GM13977 (cell line): Measurements from ENCODE around the gene ABCC9.

Experiments
- DNase-seq: peaks from one replicate; pipeline ENCODE4 v3.0.0; 2012; ENCODE audit warnings: low spot score
- in situ Hi-C: fragments of 300-500 bp; cut with MboI; formaldehyde crosslinking; loops from one replicate; pipeline ENCODE4 v1.12.0; 2022; ENCODE audit warnings: low sequenced_read_pairs, low pct_unique_long_range_greater_than_20kb, mixed read lengths, inconsistent platforms; ENCODE audit not compliant: unreplicated experiment
- TF ChIP-seq, protein P1 (sequence below): IDR thresholded peaks from 2 replicates; pipeline ENCODE4 v1.5.1; 2012; ENCODE audit warnings: mild to moderate bottlenecking, control low read depth; ENCODE audit not compliant: insufficient read depth; ENCODE audit errors: extremely low read depth, missing control alignments

ABCC9 gene

DNA sequence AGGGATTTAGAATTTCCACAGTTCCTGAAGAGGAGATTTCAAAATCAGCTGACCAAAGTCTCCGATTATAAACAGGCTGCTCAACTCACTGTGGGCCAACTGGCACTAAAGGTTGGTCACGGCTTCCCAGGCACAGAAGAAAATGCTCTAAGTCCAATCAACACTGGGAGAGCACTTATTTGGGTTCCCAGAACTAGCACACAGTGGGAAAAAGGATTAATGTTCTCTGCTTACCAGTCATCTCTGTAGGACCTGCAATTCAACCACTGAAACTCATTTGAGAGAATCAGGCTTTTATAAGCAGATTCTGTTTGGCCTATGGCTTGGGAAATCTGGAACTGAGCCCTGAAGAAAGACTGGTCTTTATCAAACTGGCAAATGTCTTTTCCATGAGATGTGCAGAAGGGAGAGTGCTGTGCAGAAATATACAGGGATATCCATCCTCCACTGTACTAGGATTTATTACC lies 49.4 kb downstream of the ABCC9 start:
- TF ChIP-seq, protein P1, sequence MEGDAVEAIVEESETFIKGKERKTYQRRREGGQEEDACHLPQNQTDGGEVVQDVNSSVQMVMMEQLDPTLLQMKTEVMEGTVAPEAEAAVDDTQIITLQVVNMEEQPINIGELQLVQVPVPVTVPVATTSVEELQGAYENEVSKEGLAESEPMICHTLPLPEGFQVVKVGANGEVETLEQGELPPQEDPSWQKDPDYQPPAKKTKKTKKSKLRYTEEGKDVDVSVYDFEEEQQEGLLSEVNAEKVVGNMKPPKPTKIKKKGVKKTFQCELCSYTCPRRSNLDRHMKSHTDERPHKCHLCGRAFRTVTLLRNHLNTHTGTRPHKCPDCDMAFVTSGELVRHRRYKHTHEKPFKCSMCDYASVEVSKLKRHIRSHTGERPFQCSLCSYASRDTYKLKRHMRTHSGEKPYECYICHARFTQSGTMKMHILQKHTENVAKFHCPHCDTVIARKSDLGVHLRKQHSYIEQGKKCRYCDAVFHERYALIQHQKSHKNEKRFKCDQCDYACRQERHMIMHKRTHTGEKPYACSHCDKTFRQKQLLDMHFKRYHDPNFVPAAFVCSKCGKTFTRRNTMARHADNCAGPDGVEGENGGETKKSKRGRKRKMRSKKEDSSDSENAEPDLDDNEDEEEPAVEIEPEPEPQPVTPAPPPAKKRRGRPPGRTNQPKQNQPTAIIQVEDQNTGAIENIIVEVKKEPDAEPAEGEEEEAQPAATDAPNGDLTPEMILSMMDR, result no peak
- DNase-seq, result no peak
- in situ Hi-C loops, result no loop called here

DNA sequence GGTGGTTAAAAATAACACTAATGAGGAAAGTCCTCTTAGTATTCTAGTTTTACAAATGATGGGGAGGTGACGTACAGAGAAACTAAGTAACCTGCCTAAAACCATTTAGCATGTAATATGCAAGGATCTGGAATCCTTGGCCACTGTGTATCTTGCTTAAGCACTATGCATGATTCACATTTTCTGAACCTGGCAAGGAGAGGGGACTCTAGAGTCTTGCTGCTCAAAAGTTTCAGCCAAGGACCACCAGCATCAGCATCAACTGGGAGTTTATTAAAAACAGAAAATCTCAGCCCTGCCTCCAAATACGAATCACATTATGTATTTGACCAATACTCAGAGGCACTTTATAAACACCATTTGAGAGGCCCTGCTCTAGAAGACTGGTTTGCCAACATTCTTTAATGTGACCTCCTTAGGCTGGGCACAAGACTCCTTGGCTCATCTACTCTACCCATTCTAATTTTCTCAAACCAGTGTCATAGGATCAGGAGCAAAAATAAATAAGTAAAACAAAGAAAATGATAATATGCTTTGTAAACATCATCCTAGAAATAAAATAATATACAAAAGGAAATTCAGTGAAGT lies 52.9 kb downstream of the ABCC9 start:
- in situ Hi-C loops, result no loop called here
- no peak for DNase-seq

DNA sequence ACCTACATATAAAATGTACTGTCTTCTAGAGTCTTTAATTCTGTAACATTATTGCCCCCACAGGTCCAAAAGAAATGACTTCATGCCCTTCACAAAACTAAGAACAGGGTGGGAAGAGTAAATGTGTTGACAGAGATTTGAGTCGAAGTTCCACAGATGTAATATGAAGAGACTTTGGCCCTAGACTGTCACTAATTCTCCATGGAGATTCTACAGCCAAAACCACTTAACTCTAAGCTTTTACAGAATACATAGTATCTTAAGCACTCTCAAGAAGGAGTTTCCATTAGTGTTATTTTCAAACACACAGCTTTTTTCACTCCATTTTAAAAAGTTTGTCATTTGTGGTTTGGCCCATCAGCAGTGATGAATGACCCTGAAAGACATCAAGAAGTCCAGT lies 56.3 kb downstream of the ABCC9 start:
- TF ChIP-seq, protein P1, result no peak
- in situ Hi-C loops, result no loop called here
- no peak for DNase-seq

More for the DNA sequence above, 52.9 kb downstream of the ABCC9 start:
- TF ChIP-seq, protein P1, result no peak

DNA sequence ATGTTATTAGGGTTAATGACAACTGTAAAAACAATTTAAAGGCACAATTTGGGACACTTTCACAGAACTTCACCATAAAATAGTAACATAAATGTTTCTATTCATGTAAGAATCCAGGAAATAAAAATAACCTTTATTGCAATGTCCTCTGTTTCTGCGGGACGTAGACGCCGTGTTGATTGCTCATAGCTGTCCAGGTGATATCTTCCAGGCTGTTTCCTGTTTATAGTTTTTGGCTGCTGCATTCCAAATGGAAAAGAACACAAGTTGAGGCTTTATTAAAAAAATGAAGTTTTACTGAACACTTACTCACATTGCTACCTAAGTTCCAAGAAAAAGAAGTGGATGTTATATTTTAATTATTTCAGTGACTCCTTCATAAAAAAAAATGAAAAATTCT lies 58.6 kb downstream of the ABCC9 start:
- DNase-seq, result no peak
- in situ Hi-C loops, result no loop called here
- TF ChIP-seq, protein P1, result no peak

DNA sequence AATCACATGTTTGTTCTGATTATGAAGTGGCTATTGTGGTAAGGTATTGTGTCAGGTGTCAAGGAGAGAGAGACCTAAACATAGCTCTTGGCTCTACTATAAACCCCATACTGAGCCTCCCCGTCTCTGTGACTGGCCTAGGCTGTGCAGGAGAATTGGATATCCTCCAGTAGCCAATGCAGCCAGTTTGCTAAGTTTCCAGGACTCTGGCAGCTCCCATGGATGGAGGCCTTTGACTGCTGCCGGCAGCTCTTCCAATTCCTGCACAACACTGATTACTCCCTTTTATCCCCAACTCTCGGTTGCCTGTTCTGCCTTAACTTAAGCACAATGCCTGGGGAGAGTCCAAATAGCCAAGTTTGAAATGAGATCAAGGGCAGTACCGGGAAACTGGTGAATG lies 59.3 kb downstream of the ABCC9 start:
- no peak for DNase-seq
- in situ Hi-C loops, result no loop called here
- TF ChIP-seq, protein P1, result no peak

DNA sequence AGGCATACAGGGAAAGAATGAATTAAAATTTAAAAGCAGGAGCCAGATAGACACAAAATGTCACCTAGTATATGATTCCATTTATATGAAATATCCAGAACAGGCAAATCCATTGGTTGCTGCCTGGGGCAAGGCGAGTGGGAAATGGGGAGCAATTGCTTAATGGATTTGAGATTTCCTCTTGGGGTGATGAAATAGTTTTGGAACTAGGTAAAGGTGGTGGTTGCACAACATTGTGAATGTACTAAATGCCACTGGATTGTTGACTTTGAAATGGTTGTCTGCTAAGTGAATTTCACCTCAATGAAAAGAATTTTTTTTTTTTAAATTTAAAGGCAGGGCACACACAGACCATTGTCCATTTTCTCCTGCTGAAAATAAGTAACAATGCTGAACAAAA lies 61.9 kb downstream of the ABCC9 start:
- DNase-seq, result no peak
- in situ Hi-C loops, result no loop called here
- TF ChIP-seq, protein P1, result no peak
